Stimulated activated naive CD8-positive, alpha-beta T cell treated with anti-CD3 and anti-CD28 coated beads, Interleukin-15, Interleukin-2, amounts not matched to agents 100 U/mL and 50 U/mL, for 24 hours (primary cell): ENCODE results near the gene PEMT.

ENCODE experiments used
- ATAC-seq: fragments of 150-1000 bp; cut with Tn5 transposase; one replicate; pipeline ENCODE4 v1.10.0; 2021
- DNase-seq: peaks from one replicate; pipeline ENCODE4 v3.0.0; 2021

Gene PEMT

DNA sequence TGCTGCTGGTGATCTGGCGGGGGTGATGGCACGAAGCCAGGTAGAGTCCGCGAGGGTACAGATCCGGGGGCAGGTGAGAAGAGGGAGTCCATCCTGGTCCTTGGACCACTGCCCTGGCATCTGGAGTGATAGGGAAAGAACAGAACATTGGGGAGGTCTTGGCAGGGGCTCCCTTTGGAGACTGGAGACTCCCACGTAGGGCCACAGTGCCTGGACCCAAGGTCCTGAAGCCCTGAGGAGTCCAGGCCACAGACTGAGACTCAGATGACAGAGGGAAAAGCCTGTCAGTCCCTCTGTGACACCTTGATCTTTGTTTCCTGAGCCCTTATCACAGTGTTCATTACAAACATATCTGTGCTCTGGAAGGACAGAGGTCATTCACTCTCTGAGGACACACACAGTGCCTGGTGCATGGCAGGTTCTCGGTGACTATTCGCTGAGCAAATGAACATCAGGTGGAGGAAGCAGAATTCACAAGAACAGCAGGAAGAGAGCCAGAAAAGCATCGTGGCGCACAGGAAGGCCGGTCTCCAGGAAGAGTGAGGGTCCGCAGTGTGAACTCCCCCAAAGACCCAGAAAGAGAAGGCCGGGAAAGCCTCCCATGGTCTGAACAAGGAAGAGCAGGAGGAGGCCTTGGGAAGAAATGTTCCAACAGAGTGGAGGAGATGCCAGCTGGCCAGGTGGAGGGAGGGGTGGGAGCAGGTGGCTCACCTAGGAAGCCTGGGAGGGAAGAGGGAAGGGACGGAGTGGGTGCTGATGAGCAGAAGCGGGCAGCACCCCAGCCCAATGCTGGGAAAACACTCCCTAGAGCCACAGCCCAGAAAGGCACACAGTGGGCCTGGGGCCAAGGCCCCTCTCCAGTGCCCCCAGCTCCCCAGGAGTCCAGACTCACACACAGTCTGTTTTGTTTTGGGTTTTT, 20.5 kb downstream of the PEMT start:
- DNase-seq = no peak
- ATAC-seq = no peak

DNA sequence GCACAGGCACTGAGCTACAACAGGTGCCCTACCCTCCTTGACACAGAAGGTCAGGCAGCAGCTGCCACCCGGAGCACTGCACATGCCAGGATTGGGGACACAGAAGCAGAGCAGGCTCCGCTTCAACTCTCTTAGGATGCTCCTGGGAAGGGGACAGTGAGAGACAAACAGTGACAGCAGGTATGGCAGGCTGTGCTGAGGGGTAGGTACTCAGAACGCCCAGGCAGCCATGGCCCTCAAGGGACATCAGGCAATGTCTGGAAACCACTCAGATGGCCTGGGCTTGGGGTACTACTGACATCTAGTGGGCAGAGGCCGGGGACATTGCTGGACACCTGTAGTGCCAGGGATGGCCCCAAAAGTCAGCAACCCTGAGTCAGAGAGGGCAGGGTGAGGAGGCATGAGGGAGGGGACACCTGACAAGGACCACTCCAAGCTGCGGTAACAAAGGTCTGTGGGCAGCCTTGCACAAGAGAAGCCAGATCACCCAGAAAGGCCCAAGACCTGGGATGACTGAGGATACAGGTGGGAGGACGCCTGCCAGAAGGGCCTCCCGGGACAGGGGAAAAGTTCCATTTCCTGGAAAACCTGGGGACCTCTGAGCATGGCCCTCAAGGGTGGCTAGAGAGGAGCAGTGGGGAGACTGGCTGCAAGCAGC, 21.2 kb downstream of the PEMT start:
- DNase-seq (no peak), ATAC-seq (no peak)

DNA sequence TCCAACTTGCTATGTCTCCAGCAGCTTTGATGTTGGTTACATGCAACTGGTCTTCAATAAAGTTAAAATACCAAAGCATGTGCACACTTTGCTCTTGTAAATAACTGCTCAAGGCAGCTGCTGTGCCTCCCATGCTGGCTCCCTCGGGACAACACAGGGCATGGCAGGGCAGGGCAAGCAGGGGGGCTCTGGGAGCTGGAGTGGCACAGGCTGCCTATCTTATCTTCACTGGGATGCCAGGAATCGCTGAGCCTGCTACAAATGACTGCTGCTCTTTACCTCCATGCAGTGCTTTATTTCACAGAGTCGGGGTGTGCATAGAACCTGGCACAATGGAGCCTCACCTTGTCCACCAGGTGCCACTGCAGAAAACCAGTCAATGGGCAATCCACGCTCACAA, 21.8 kb downstream of the PEMT start:
- no peak for ATAC-seq
- no peak for DNase-seq

DNA sequence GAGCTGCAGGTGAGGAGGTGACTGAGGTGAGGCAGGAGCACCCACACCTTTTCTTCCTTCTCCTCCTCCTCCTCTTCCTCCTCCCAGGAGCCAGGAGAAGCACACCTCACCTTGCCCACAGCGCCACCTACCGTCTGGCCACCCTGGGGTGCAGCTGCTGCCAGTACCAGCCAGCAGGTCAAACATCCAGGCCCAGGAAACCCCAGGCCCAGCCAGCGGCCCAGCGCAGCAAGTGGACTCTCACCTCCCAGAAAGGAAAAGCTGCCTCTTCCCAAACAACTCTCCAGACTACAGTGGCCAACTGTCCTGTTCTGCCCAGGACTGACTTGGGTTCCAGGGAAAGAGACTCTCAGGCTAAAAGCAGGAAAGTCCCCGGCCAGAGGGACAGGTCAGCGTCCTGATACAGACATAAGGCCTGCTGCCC, 22.7 kb downstream of the PEMT start:
- ATAC-seq = no peak
- DNase-seq = peak; percentile 82

DNA sequence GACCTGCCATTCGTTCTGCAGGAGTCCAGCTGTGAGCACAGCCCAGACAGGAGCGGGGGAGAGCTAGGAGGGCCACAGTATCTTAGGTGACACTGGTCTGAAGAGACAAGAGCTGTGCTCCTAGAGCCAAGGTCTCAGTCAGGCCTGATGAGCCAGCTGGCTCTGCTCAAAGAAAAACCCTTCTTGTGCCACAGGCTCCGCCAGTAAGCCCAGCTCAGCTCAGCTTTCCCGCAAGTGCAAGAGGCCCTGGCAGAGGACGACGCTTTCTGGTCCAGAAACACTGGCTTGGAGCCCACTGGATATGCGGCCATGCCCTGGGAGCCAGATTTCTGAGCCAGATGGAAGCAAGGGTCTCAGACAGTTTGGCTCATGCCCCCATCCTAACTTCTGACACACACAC, 23.9 kb downstream of the PEMT start:
- ATAC-seq = no peak
- no peak for DNase-seq

DNA sequence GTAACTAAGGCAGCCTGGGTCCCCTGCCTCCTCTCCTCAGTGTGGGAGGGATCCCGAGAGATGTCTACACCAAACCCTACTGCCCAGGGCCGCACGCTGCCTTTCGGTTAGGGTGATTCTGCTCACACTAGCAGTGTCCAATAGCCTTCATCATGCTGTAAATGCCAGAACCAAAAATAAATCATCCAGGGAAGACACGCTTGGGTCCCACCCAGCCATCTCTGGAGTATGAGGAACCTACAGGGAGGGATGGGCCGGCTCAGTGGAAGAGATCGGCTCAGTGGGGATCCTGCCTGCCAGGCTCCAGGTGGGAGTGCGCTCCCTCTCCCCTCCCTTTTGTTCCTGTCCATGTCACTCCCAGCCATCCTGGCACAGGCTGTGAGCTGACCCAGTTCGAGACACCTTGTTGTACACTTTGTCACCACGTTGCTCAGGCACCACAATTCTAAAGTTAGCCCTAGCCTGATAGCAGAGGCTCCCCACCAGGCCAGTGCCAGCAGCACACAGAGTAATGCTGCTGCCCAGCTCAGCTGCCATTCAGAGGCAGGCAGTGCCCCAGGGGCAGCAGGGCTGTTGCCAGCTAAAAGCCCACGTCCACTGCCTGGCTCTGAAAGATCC, 24.5 kb downstream of the PEMT start:
- DNase-seq (no peak), ATAC-seq (no peak)

DNA sequence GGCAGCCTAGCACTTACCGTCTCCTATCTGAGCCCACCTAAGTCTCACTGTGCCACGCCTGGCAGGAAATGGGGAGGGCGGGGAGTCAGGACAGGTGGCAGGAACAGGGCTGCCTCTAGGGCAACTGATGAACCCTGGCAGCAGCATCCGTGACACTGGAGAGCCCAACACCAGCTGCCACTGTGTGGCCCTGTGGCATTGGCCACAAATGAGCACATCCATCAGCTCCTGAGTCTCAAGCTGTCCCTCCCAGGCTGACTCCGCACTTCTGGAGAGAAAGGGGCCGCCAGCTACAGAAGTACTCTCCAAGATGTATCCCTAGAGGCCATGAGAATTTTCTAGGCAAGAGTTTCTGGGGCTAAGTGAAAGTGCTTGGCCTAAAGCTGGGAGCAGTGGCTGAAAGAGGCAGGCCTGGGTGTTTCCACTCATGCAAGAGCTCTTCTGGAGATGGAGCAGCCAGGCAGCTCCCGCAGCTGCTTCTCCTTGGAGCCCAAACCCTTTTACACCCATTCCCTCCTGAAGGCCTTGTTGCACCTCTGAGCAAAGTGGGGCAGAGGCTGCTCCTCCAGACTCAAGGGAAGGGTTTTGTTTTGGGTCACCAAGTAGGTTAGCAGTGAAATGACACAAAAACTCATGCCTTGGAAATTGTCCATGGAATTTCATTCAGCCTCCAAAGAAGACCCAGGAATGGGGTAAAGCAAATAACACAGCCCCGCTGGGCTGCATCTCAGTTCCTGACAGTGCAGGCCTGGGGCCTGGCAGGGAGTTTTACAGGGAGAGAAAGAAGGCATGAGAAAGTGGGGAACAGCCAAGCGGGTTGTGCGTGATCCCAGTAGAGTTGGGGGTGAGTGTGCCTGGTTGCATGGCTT, 25.8 kb downstream of the PEMT start:
- ATAC-seq (no peak), DNase-seq (no peak)

DNA sequence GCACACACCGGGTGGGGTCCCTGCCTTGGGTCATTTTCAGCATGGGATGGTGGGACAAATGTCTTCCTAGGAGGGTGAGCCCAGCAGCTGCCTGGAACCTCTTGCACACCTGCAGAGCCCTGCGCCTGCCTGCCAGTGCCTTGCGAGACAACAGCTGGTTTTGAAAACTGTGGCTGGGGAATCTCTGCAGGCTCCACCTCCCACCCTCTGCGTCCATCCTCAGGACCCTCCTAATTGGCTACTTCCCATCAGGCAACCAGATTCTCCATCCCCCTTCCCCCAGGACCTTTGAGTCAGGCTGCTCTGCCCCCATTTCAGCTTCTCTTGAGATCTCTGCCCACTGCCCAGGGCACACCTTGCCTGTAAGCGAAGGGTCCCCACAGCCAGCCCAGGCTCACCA, 26.6 kb downstream of the PEMT start:
- DNase-seq = no peak
- no peak for ATAC-seq

DNA sequence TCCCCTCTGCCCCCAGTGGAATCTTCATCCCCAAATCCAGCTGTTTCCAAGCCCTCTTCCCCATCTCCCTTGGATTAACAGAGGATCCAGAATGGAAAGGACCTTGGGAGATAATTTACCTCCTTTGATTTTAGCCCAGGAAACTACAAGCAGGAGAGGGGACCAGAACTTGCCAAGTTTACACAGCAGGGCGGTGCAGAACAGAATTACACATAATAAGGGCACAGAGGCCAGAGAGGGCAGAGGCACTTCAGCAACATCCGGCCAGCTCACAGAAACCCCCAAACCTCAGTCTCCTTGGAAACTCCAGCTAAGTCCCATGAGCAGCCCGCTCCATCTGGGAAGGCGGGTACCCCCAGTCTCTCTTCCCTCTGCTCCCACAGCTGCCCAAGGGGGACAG, 27.2 kb downstream of the PEMT start:
- no peak for DNase-seq
- no peak for ATAC-seq

DNA sequence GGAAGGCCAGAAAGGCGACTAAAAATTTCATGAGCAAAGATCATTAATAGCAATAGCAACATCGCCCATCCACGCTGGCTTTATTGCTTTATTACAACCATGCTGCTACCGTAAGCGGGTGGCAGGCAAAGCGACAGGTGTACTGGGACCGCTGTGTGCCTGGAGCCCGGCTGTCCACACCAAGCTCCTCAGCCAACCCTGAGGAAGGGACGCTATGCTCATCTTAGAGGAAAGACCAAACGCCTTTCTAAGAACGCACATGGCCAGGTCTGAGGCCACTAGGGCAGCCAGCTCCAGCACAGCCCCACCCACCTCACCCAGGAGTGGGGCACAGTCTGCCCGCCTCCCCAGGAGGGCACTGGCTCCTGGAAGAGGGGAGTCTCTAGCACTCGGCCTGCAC, 28.0 kb downstream of the PEMT start:
- no peak for ATAC-seq
- DNase-seq = no peak

DNA sequence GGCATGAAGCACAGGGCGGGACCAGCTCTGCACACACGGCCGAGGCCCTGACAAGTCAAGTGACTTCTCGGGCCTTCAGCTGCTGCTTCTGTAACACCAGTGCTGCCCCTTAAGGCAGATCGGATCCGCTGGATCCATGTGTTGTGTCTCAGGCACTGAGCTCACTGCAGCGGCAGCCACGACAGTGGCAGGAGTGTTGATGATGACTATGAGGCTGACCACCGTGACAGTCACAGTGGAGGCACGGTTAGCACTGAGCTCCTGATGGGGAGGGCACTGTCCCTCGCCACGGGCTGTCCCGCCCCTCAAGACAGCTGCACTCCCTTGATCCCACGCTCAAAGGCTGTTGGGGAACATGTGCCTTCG, 29.4 kb downstream of the PEMT start:
- ATAC-seq (no peak), DNase-seq (no peak)

DNA sequence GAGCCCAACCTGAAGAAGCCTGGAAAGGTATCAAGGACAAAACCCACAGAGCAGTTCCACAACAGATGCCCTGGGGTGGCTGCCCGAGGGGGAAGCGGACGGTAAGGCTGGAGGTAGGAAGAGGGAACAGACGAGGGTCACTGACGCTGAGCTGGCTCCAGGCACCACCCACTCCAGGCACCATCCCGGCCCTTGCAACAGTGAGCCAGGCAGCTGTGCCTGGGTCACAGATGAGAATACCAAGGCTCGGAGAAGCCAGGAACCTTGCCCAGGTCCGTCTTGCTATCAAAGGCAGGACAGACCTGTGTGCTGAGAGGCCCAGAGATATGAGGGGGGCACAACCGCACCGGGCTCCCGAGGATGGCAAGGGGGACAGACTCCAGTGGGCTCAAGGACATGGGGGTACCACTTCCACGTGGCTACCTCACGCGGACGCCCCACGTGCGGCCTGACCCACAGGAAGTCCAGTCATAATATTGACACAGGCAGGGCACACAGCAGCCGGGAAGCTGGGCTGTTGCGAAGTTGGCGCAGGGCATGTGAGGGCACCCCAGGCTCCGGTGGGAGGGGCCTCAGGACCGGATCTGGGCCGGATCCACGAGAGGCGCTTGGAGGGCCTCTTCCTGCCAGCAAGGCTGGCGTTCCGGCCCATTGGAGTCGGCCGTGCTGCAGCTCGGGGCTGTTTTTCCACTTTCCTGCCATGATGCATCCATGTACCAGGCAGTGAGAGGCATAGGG, 29.9 kb downstream of the PEMT start:
- ATAC-seq = no peak
- no peak for DNase-seq

DNA sequence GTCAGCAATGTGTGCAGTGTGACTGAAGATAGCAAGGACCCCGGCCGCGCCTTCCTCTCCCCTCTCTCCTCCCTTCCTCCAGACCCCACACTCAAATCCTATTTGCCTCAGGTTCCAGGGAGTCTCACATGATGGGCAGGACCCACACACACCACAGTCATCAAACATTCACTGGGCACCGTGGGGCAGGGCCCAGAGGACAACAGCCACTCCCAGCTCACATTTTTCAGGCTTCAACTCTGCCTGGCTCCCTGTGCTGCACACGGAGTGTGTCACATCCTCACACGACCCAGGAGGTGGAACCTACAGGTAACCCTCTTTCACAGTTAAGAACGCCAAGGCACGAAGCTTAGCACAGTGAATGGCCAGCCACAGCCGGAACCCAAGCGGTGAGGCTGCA, 30.5 kb downstream of the PEMT start:
- ATAC-seq = no peak
- DNase-seq = no peak

DNA sequence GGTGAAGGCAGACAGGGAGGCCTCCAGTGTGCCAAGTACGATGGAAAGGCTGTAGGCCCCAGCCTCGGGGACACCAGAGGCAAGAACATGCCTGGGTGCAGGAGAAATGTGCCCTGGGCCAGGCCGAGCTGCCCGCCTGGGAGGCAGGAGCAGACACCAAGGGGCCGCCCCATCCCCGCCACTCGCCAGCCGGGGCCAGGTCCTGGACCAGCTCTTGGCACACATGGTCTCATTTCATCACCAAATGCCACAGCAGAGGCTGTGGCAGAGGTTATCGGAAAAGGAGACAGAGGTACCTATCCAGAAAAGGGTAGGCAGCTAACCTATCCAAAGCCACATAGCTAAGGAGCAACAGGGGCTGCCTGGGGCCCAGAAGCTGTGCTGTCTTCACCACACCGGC, 31.3 kb downstream of the PEMT start:
- no peak for ATAC-seq
- no peak for DNase-seq

DNA sequence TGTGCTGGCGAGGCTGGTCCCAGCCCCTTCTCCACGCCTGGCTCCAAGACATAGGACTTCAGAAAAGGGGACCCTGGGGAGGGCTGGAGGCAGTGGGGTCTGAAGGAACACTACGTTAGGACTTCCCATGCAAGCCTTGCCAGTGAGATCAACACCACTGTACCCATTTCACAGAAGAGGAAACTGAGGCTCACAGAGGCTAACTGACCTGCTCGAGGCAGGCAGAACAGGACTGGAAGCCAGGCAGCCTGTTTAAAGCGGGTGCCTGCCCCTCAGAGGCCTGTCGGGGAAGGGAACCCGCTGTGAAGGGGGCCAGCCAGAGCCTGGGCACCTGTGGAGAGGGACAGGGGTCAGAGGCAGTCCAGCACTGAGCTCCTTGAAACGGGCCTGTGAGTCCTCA, 32.3 kb downstream of the PEMT start:
- DNase-seq (no peak), ATAC-seq (no peak)

DNA sequence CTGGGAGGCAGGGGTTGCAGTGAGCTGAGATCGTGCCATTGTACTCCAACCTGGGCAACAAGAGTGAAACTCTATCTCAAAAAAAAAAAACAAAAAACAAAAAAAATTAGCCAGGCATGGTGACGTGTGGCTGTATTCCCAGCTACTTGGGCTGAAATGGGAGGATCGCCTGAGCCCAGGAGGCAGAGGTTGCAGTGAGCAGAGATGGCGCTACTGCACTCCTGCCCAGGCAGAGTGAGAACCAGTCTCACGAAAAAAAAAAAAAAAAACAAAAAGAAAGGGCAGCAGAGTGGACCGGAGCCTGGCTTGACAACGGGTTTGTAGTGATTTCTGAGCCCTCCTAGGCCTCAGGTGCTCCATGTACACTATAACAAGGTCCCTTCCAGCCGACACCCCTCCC, 33.1 kb downstream of the PEMT start:
- DNase-seq = no peak
- no peak for ATAC-seq

DNA sequence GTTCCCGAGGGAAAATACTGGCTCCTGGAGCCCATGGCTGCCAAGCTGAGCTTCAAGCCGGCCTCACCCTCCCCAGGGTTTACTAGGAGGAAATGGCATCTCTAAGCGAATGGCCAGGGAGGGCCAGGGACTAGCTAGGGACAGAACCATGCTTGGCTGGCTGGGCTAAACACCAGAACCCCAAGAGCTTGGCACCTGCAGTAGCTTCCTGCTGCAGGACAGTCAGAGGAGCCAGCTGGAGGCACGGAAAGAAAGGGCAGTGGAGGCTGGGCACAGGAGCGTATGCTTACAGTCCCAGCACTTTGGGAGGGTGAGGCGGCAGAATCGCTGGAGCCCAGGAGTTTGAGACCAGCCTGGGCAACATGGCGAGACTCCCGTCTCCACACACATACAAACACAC, 33.7 kb downstream of the PEMT start:
- DNase-seq = no peak
- ATAC-seq = no peak

DNA sequence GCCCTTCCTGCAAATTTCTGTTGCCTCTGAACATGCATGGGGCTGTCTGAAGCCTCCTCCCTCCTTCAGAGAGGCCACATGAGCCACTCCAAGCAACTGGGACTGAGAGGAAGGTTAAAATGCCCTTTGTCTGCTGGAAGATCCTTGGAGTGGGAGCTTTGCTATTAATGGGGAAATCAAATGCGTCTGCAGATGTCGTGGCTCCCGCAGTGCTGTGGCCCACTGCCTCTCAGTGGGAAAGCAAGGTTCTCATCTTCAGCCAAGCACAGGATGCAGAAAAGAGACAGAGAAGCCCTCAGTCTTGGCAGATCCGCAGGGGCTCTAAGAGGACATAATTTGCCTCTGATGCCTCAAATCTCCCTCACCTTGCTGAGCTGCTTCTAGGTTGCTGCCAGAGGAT, 34.8 kb downstream of the PEMT start:
- ATAC-seq (no peak), DNase-seq (no peak)

DNA sequence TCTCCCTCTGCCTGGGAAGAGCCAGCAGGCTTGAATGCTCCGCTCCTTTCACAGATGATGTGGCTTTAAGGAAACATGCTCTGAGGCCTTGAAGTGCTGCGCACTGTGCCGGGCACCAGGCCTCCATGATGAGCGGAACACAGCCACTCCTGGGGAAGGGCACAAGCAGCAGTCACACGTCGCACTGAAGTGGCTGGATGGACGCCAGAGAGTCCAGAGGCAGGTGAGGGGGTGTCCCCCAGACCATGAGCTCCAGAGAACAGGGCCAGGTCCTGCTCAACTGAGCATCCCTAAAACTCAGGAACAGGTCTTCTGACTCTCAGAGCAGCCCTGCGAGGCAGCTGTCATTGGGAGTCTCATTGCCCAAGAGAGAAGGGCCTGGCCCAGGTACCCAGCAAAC, 35.6 kb downstream of the PEMT start:
- DNase-seq (no peak), ATAC-seq (no peak)

DNA sequence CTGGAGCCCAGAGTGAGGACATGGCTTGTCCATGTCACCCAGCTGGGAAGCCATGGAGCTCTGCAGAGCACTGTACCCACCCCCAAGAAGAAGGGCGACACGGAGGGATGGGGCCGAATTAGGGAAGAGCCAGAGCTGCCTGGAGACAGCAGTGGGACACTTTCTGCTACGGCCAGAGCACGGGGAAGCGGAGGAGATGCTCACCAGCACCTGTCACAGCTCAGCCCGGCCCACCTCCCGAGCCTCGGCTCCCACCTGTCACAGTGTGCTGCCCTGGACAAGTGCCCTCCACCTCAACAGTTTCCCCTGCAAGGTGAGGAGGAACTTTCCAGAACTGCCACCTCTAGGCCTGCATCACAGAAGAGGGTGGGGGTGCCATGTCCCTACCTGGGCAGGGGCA, 36.4 kb downstream of the PEMT start:
- ATAC-seq (no peak), DNase-seq (no peak)

DNA sequence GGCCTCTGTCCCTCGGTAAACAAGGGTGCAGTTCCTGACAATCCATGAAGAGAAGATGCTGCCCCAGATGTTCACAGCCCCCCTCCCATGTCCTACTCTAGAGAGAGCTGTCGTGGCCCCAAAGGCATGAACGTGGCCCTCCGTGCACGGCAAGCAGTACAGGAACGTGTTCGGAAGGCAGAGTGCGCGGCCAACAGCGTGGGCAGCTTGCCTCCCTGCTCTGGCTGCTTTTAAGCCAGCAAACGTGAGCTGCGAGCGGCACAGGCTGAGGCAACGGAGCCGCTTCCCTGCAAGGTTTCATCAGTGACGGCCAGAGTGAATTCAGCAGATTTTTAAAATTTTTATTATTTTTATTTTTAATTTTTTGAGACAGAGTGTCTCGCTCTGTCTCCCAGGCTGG, 37.2 kb downstream of the PEMT start:
- no peak for ATAC-seq

More for the DNA sequence above, 37.2 kb downstream of the PEMT start:
- no peak for DNase-seq
